Myocyte (in vitro differentiated cells): ENCODE measurements around the gene SMIM44. TPM values are rescaled to one million over a fixed set of nuclear protein-coding genes. Genes with fewer than 3 reads are reported as not detected.

Experiments
- DNase-seq: peaks from one replicate; pipeline ENCODE4 v3.0.0-alpha.2; 2012; ENCODE audit warnings: low read depth
- total RNA-seq: library from RNA; depleted of rRNA; stranded (reverse); fragments of >200 nt; gene quantifications from 2 replicates; pipeline ENCODE4 v1.2.3, GENCODE V29; 2014

SMIM44 gene
- total RNA-seq, 1 donor from 2014 or later: not detected

DNA sequence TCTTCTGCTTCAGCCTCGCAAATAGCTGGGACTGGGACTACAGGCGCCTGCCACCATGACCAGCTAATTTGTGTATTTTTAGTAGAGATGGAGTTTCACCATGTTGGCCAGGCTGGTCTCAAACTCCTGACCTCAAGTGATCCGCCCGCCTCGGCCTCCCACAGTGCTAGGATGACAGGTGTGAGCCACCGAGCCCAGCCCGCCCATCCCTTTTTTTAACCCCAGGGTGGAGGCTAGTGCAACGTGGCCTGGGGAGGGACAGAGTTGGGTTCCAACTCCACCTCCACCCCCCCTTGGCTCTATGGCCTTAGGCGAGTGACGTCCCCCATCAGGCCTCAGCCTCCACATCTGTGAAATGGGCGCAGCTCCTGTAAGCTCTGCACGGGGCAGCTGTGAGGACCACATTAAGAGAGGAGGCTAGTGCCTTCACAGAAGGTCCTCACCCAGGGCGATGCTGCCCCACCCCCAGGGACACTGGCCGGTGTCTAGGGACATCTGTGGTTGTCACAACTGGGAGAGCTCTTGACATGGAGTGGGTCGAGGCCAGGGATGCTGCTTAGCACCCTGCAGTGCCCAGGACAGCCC lies 40.7 kb downstream of the SMIM44 start:
- DNase-seq: peak; percentile 63

- DNase-seq: no peak
Measured at GRCh38 chr19:3441986-3442329, 41.3 kb downstream of the SMIM44 start.

DNA sequence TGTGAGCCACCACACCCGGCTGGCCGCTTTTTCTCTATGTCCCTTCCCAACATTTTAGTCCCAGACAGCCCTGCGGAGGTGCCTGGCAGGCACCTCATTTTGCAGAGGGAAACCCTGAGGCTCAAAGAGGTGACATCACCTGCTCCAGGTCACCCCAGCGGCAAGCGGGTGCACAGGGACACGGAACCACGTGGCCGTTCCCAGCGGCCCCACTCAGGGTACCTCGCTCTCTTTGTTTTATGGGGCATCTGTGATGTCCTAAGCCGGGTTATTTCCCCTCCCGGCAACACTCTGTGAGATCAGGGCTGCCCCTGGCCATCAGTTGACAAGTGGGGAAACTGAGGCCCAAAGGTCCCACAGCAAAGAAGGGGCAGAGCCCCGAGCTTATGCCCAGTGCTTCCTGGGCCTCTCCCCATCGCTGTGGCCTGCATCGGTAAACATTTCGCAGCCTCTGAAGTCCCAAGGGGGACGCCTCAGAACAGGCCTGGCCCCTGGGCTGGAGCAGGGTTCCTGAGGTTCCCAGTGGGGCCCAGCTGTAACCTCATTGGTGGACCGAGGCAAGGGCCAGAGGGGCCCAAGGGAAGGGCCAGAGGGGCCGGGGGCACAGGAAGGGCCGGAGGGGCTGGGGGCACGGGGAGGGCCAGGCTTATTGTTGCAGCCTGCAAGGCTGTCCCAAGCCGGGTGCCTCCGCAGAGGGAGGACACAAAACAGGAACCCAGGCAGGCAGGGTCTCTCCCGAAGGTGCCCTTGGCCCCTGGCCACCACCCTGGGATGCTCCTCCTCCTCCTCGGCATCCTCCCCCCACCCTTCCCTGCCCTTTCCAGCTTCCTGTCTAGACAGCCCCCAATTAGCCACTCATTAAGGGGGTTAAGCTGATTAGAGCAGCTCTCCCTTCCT lies 41.9 kb downstream of the SMIM44 start:
- no peak for DNase-seq

DNA sequence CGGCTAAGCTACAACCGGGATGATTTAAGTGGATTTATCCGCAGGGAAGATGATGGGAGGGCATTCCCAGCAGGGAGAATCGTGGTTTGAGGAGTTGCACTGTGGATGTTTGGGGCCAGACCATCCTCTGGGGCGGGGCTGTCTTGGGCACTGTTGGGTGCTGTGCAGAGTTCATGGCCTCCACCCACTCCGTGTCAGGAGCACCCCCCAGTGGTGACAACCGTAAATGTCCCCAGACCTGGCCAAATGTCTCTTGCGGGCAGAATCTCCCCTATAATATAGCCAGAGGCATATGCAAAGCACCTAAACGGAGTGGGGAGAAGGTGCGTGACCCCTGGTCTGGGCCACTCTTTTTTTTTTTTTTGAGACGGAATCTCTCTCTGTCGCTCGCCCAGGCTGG lies 43.2 kb downstream of the SMIM44 start:
- peak; percentile 46 for DNase-seq

GRCh38 chr19:3434630-3435553 lies 48.3 kb downstream of the SMIM44 start:
- DNase-seq: peak; percentile 92

DNA sequence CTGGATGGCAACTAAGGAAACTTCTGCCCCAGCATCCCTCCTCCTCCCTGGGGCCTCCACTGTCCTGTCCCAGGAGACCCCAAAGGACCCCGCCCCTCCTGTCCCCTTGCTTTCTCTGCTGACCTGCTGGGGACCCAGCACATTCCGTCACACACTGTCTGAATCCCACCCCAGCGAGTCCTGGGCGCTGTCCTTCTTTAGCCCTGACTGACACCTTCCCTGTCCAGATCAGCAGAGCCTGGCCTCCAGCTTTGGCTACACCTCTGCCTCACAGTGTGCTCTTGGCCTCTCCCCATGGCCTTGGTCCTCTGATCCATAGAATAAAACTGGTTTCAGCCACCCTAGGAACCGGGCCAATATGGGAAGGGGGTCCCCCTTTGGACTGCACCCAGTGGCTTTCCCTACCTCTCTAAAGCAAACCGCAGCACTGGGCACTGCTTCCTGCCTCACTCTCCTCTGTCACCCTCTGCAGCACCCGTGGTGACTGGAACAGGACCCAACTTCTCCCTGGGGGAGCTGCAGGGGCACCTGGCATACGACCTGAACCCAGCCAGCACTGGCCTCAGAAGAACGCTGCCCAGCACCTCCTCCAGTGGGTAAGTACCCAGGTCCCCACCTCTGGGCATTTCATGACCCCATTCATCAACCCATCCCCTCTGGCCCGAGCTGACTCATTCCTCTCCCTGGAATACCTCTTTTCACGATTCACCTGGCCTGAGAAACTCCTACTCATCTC lies 49.3 kb downstream of the SMIM44 start:
- no peak for DNase-seq

- no peak for DNase-seq
Measured at GRCh38 chr19:3433313-3433712, 49.9 kb downstream of the SMIM44 start.

Other genes starting within 250 kb of the SMIM44 start
- 71.4 and 82.9 TPM in 2 replicates for gene NFIC, start 116.9 kb downstream of the SMIM44 start, total RNA-seq
- not detected in 2 replicates for gene SMIM24, start 2.9 kb downstream of the SMIM44 start, total RNA-seq
- gene DOHH, start 17.2 kb upstream of the SMIM44 start, total RNA-seq: 17.5 and 24.1 TPM in 2 replicates
- gene FZR1, start 22.9 kb upstream of the SMIM44 start, total RNA-seq: 33.8 and 49.4 TPM in 2 replicates
- not detected in 2 replicates for gene TEKTIP1, start 55.7 kb upstream of the SMIM44 start, total RNA-seq
- 107 and 146 TPM in 2 replicates for gene MFSD12, start 74.1 kb upstream of the SMIM44 start, total RNA-seq
- 99.9 and 102 TPM in 2 replicates for gene HMG20B, start 89.5 kb upstream of the SMIM44 start, total RNA-seq
- 0.19 and 0.31 TPM in 2 replicates for gene GIPC3, start 102.0 kb upstream of the SMIM44 start, total RNA-seq
- 0.16 and 0.26 TPM in 2 replicates for gene TBXA2R, start 123.4 kb upstream of the SMIM44 start, total RNA-seq
- 33.8 and 34.9 TPM in 2 replicates for gene CACTIN, start 143.3 kb upstream of the SMIM44 start, total RNA-seq
- 17.9 and 22.8 TPM in 2 replicates for gene PIP5K1C, start 217.0 kb upstream of the SMIM44 start, total RNA-seq
- not detected in 2 replicates for gene TJP3, start 224.9 kb upstream of the SMIM44 start, total RNA-seq